ENCODE measurements around the gene STK25.

STK25 gene

GRCh38 chr2:241445426-241445825 lies 63.0 kb downstream of the STK25 start:
- TF ChIP-seq POLR2AphosphoS5 (IDR thresholded peaks at IDR 0.05; ENCODE audit: low read depth, low read length) (no peak), TAF1 (IDR thresholded peaks at IDR 0.05; ENCODE audit: borderline replicate concordance, low read depth, low read length) (no peak), POLR2A (IDR thresholded peaks at IDR 0.05; ENCODE audit: low read depth, low read length) (no peak)
- DNase-seq (ENCODE audit: insufficient read length) (no peak), FAIRE-seq (no peak)

GRCh38 chr2:241443486-241444223 lies 64.7 kb downstream of the STK25 start:
- no peak for DNase-seq (ENCODE audit: insufficient read length)
- peak; percentile 27 for FAIRE-seq
- TF ChIP-seq POLR2AphosphoS5 (IDR thresholded peaks at IDR 0.05; ENCODE audit: low read depth, low read length): peak; percentile 26; the same call in 1 of the 2 replicates
- TF ChIP-seq POLR2A (IDR thresholded peaks at IDR 0.05; ENCODE audit: low read depth, low read length): no peak
- no peak for TF ChIP-seq TAF1 (IDR thresholded peaks at IDR 0.05; ENCODE audit: borderline replicate concordance, low read depth, low read length)
